A549 (cell line): Measurements from ENCODE around the gene C3orf49. TPM values are rescaled to one million over a fixed set of nuclear protein-coding genes. Genes with fewer than 3 reads are reported as not detected.
A peak's percentile ranks its signal among the peaks of the same experiment; 100 is the strongest.

ENCODE experiments used
- ATAC-seq, 2 experiments: fragments of 200-7000 bp in 1 of 2; fragments of >200 bp in 1 of 2; cut with Nextera tagmentation in 1 of 2; cut with Tn5 transposase in 1 of 2; 3 replicates each; pipeline versions ENCODE4 v1.8.0 to v1.9.1; 2018 to 2020; ENCODE audit warnings: mild to moderate bottlenecking in 1 of 2, moderate library complexity in 1 of 2
- CTCF ChIA-PET: fragments of 300-600 bp; sonication (Branson Sonifier 250); formaldehyde crosslinking; extraction: SDS; loops from one replicate; lab custom pipeline; 2021; ENCODE audit warnings: antibody characterized with exemption, inconsistent platforms; lab: Yijun Ruan, JAX
- POLR2A ChIA-PET: fragments of 350-600 bp; formaldehyde crosslinking; extraction: SDS; loops from one replicate; lab custom pipeline; 2021; ENCODE audit warnings: antibody characterized with exemption, inconsistent platforms; lab: Yijun Ruan, JAX
- DNase-seq, 2 experiments: peaks; one replicate each; pipeline versions ENCODE4 v3.0.0 to v3.0.0-alpha.2; 2011 to 2016; ENCODE audit warnings: low read depth in 1 of 2, low spot score in 1 of 2
- FAIRE-seq: peaks from 2 replicates; lab custom pipeline; 2011; peaks lifted over from hg19 to GRCh38; lab: Jason Lieb, UNC
- H3K27ac ChIP-seq, 2 experiments: fragments of >200 bp; sonication (Bioruptor Twin); formaldehyde crosslinking; 3 replicates each; pipeline ENCODE4 v1.5.1; 2016 to 2017
- H3K4me1 ChIP-seq: fragments of >200 bp; sonication (Bioruptor Twin); formaldehyde crosslinking; 3 replicates; pipeline ENCODE4 v1.6.1; 2016
- H3K4me2 ChIP-seq: fragments of >200 bp; sonication (Bioruptor Twin); formaldehyde crosslinking; 3 replicates; pipeline ENCODE4 v1.6.1; 2016
- H3K4me3 ChIP-seq: fragments of >200 bp; sonication (Bioruptor Twin); formaldehyde crosslinking; 3 replicates; pipeline ENCODE4 v1.5.1; 2016
- H3K9me3 ChIP-seq: fragments of >200 bp; sonication (Bioruptor Twin); formaldehyde crosslinking; 3 replicates; pipeline ENCODE4 v1.6.1; 2016
- CHD4 ChIP-seq: fragments of 200-600 bp; sonication (generic); IDR thresholded peaks from 2 replicates; pipeline ENCODE4 v1.6.1; 2016; ENCODE audit warnings: antibody characterized with exemption, mild to moderate bottlenecking, borderline replicate concordance
- E2F6 ChIP-seq: IDR thresholded peaks from 2 replicates; pipeline ENCODE4 v1.6.1; 2012; ENCODE audit warnings: low read depth, borderline replicate concordance
- EP300 ChIP-seq, 2 experiments: fragments of >200 bp; sonication (Bioruptor Twin); formaldehyde crosslinking; IDR thresholded peaks; 2 replicates in 1 of 2; 3 replicates in 1 of 2; pipeline ENCODE4 v1.6.1; 2016 to 2017
- FOXS1 ChIP-seq: fragments of 250-450 bp; sonication (Bioruptor Pico); IDR thresholded peaks from 2 replicates; pipeline ENCODE4 v1.5.0; 2020; ENCODE audit warnings: mild to moderate bottlenecking, moderate library complexity
- HDAC2 ChIP-seq: fragments of 200-600 bp; sonication (generic); IDR thresholded peaks from 2 replicates; pipeline ENCODE4 v1.6.1; 2016
- HEYL ChIP-seq: fragments of 250-450 bp; sonication (Bioruptor Pico); IDR thresholded peaks from 2 replicates; pipeline ENCODE4 v1.8.0; 2021; ENCODE audit warnings: mild to moderate bottlenecking, moderate library complexity
- HOXB13 ChIP-seq: fragments of 250-450 bp; sonication (Bioruptor Pico); IDR thresholded peaks from 2 replicates; pipeline ENCODE4 v1.5.0; 2020; ENCODE audit warnings: low read depth, mild to moderate bottlenecking, moderate library complexity
- JUN ChIP-seq, 2 experiments: fragments of >200 bp; sonication (Bioruptor Twin); formaldehyde crosslinking; IDR thresholded peaks; 2 replicates in 1 of 2; 3 replicates in 1 of 2; pipeline ENCODE4 v1.6.1; 2016 to 2017
- JUNB ChIP-seq: fragments of >200 bp; sonication (Bioruptor Twin); formaldehyde crosslinking; IDR thresholded peaks from 2 replicates; pipeline ENCODE4 v1.6.1; 2016
- MYC ChIP-seq: IDR thresholded peaks from 2 replicates; pipeline ENCODE4 v1.6.1; 2012; ENCODE audit warnings: mild to moderate bottlenecking, inconsistent platforms, low read length, improper control_type of control experiment, borderline replicate concordance
- PHF8 ChIP-seq: fragments of 200-600 bp; sonication (generic); IDR thresholded peaks from 2 replicates; pipeline ENCODE4 v1.6.1; 2016; ENCODE audit warnings: low read depth, mild to moderate bottlenecking, antibody characterized with exemption, moderate library complexity, borderline replicate concordance
- POLR2A ChIP-seq: IDR thresholded peaks from 2 replicates; pipeline ENCODE4 v1.6.1; 2012; ENCODE audit warnings: mild to moderate bottlenecking, low read length
- RARB ChIP-seq: fragments of 250-450 bp; sonication (Bioruptor Pico); IDR thresholded peaks from 2 replicates; pipeline ENCODE4 v1.8.0; 2021; ENCODE audit warnings: mild to moderate bottlenecking, moderate library complexity
- RCOR1 ChIP-seq: fragments of 150-350 bp; IDR thresholded peaks from 2 replicates; pipeline ENCODE4 v1.6.1; 2014; ENCODE audit warnings: antibody characterized with exemption, low read length, low read depth
- RFX5 ChIP-seq: fragments of 450-650 bp; IDR thresholded peaks from 2 replicates; pipeline ENCODE4 v1.7.1; 2014; ENCODE audit warnings: antibody characterized with exemption, mild to moderate bottlenecking, moderate library complexity
- RNF2 ChIP-seq: fragments of 200-600 bp; sonication (generic); IDR thresholded peaks from 2 replicates; pipeline ENCODE4 v1.6.1; 2016; ENCODE audit warnings: low read depth, mild to moderate bottlenecking, antibody characterized with exemption, moderate library complexity, borderline replicate concordance
- SREBF2 ChIP-seq: fragments of 450-650 bp; IDR thresholded peaks from 2 replicates; pipeline ENCODE4 v1.6.1; 2014; ENCODE audit warnings: mild to moderate bottlenecking, moderate library complexity
- TFCP2L1 ChIP-seq: fragments of 250-450 bp; sonication (Bioruptor Pico); IDR thresholded peaks from 2 replicates; pipeline ENCODE4 v1.5.0; 2021; ENCODE audit warnings: mild to moderate bottlenecking
- TP53 ChIP-seq: fragments of 250-450 bp; sonication (Bioruptor Pico); IDR thresholded peaks from 2 replicates; pipeline ENCODE4 v1.5.0; 2021; ENCODE audit warnings: mild to moderate bottlenecking, moderate library complexity
- ZC3H11A ChIP-seq: fragments of 450-650 bp; IDR thresholded peaks from 2 replicates; pipeline ENCODE4 v1.6.1; 2014; ENCODE audit warnings: antibody characterized with exemption, mild to moderate bottlenecking
- ZFP36 ChIP-seq: fragments of 450-650 bp; IDR thresholded peaks from 2 replicates; pipeline ENCODE4 v1.6.1; 2014; ENCODE audit warnings: borderline replicate concordance; ENCODE audit not compliant: partially characterized antibody
- ZNF302 ChIP-seq: fragments of 250-450 bp; sonication (Bioruptor Pico); IDR thresholded peaks from 2 replicates; pipeline ENCODE4 v1.9.0; 2021; ENCODE audit warnings: inconsistent platforms, mild to moderate bottlenecking, moderate library complexity
- ZSCAN20 ChIP-seq: fragments of 250-450 bp; sonication (Bioruptor Pico); IDR thresholded peaks from 2 replicates; pipeline ENCODE4 v1.8.0; 2022; ENCODE audit warnings: mild to moderate bottlenecking, moderate library complexity
- WGBS: methylation state at CpG from one replicate; pipeline ENCODE4 v1.1.6; 2017; ENCODE audit errors: missing lambda C conversion rate; 5-methylcytosine and 5-hydroxymethylcytosine counted together
- polyA plus RNA-seq, 4 experiments: library from polyadenylated mRNA; depleted of rRNA in 3 of 4; stranded (reverse); fragments of >200 nt; fragmentation: RNase III in 1 of 4; extraction: RNeasy Plus Mini Kit Qiagen cat#74134 plus additional on column Dnase treatment in 1 of 4; gene quantifications; 2 replicates in 3 of 4; 3 replicates in 1 of 4; pipeline ENCODE4 v1.2.3, GENCODE V29; 2011 to 2017
- TF ChIP-seq, protein P1 (sequence below): fragments of 150-350 bp; IDR thresholded peaks from 2 replicates; pipeline ENCODE4 v1.6.1; 2014; ENCODE audit warnings: low read depth, mild to moderate bottlenecking, low read length
- TF ChIP-seq, protein P2 (sequence below): IDR thresholded peaks from 2 replicates; pipeline ENCODE4 v1.6.1; 2012
- TF ChIP-seq, protein P3 (sequence below): fragments of >200 bp; sonication (Bioruptor Twin); formaldehyde crosslinking; IDR thresholded peaks from 3 replicates; pipeline ENCODE4 v1.6.1; 2016

The C3orf49 gene
- polyA plus RNA-seq, 2 of the 4 experiments (the other 2 are of a cell fraction), result not detected

DNA sequence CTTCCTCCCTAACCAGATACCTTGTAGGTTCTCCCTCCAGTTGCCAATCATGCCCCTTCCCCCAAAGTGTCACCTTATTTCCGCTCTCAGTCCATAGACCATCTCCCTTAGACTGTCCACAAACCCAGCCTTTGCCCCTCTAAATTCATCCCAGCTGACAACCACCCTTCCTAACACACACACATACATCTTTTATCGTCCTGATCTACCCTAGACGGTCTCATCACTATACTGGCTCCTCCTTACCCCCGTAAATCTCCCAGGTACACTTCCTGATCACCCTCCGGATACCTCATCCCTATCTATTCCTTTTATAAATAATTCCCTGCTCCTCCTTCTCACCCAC, 43.7 kb downstream of the C3orf49 start:
- ATAC-seq (peak; percentile 19 to 44; a peak in 4 of 6 replicates), FAIRE-seq (no peak), DNase-seq (no peak)
- CTCF ChIA-PET, result no interaction called here
- H3K27ac ChIP-seq, result peak overlapping the region; percentile 100
- POLR2A ChIA-PET, result no interaction called here
- H3K4me2 ChIP-seq, result peak overlapping the region; percentile 92
- WGBS, result 18% methylated on average over 5 of the region's 5 CpGs
- TF ChIP-seq ZSCAN20 (CRISPR knock-in tag), result no peak
- no peak for TF ChIP-seq E2F6
- TF ChIP-seq, protein P1, sequence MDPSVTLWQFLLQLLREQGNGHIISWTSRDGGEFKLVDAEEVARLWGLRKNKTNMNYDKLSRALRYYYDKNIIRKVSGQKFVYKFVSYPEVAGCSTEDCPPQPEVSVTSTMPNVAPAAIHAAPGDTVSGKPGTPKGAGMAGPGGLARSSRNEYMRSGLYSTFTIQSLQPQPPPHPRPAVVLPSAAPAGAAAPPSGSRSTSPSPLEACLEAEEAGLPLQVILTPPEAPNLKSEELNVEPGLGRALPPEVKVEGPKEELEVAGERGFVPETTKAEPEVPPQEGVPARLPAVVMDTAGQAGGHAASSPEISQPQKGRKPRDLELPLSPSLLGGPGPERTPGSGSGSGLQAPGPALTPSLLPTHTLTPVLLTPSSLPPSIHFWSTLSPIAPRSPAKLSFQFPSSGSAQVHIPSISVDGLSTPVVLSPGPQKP, result no peak
- TF ChIP-seq RNF2, result no peak
- TF ChIP-seq ZFP36, result no peak
- no peak for TF ChIP-seq JUN (IDR thresholded peaks at IDR 0.05)
- TF ChIP-seq SREBF2, result no peak
- no peak for TF ChIP-seq RCOR1
- TF ChIP-seq CHD4, result no peak
- TF ChIP-seq RFX5, result no peak
- TF ChIP-seq JUNB, result no peak
- no peak for TF ChIP-seq ZC3H11A
- TF ChIP-seq TP53 (CRISPR knock-in tag), result no peak
- no peaks in the 10 kb centered on the region for H3K9me3 ChIP-seq
- H3K4me1 ChIP-seq, result peaks cover 12% of the 10 kb centered on the region; the same call in 1 of the 3 replicates
- H3K4me3 ChIP-seq, result peak overlapping the region; percentile 99

DNA sequence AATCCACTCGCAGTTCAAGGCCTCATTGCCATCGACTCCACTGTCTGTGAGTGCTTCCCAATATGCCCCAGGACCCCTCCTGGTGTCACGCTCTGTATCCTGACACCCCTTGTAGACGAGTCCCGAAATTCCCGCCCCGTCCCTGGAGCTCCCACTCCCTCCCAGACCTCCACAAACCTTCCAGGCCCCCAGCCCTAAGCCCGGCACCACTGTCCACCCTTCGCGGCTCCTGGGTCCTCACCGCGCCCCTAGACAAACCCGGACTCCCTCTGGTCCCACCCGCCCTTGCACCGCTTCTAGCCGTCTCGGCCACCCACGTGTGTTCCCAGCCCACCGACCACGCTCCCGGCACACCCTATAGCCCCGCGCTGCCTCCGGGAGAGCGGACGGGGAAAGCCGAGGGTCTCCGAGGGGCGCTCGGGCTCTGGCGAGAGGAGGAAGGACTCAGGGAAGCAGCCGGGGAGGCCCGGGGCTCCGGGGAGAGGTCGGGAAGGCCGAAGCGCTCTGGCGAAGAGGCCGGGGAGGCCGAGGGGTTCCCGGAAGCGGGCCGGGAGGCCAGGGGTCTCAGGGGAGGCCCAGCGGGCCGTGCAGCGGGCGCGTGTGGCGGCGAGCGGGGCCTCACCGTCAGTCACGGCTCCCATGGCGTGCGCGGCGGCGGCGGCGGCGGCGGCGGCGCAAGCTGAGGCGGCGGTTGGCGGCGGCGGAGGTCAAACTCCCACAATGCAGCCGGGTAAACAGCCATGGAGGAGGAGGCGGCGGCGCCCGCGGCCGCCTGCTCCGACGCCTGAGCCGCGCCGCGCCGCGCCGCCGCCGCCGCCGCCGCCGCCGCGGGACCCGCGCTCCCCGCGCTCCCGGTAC, 44.3 kb downstream of the C3orf49 start, which contains the start of the genes ATXN7 and THOC7:
Gene ATXN7, plus strand, starts transcription at position 718 of the 858 bp plus-strand sequence. CDS start 48,732 bp downstream, outside the sequence.
Gene THOC7, minus strand, starts transcription at position 656 of the 858 bp plus-strand sequence. Its CDS starts 15 bp downstream, at position 641.
- ChIA-PET CTCF (no interaction called here), POLR2A (interaction anchor here (0.7 kb wide), 1 partner anchor 230 kb away, joined by 3 read pairs; no protein-coding TSS in a partner anchor)
- WGBS, result 1% methylated on average over 7 of the region's 98 CpGs
- peaks cover 12% of the 10 kb centered on the region; the same call in 1 of the 3 replicates for H3K4me1 ChIP-seq
- peak; percentile 83 to 93 for ATAC-seq
- FAIRE-seq, result no peak
- peak within 1 kb of the TSS; percentile 94 for H3K4me2 ChIP-seq
- peak within 1 kb of the TSS; percentile 100 for H3K27ac ChIP-seq
- TF ChIP-seq EP300 (IDR thresholded peaks at IDR 0.05) (no peak), RARB (no peak), ZNF302 (no peak), TFCP2L1 (CRISPR knock-in tag) (no peak), HDAC2 (no peak), PHF8 (peak; percentile 71), FOXS1 (CRISPR knock-in tag) (no peak), MYC (0 out of 2 replicates have a peak, but pooled peaks have one; percentile 29), HOXB13 (CRISPR knock-in tag) (no peak), SREBF2 (no peak), HEYL (CRISPR knock-in tag) (no peak), POLR2A (0 out of 2 replicates have a peak, but pooled peaks have one; percentile 11), JUN (IDR thresholded peaks at IDR 0.05) (peak in 1 of 2 experiments; percentile 27; a peak in 1 of 5 replicates)
- TF ChIP-seq, protein P2, sequence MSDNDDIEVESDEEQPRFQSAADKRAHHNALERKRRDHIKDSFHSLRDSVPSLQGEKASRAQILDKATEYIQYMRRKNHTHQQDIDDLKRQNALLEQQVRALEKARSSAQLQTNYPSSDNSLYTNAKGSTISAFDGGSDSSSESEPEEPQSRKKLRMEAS, result peak; percentile 51; the same call in 1 of the 2 replicates
- TF ChIP-seq, protein P3, sequence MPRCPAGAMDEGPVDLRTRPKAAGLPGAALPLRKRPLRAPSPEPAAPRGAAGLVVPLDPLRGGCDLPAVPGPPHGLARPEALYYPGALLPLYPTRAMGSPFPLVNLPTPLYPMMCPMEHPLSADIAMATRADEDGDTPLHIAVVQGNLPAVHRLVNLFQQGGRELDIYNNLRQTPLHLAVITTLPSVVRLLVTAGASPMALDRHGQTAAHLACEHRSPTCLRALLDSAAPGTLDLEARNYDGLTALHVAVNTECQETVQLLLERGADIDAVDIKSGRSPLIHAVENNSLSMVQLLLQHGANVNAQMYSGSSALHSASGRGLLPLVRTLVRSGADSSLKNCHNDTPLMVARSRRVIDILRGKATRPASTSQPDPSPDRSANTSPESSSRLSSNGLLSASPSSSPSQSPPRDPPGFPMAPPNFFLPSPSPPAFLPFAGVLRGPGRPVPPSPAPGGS, result 0 out of 3 replicates have a peak, but pooled peaks have one; percentile 31
- no peaks in the 10 kb centered on the region for H3K9me3 ChIP-seq
- peak within 1 kb of the TSS; percentile 99 for H3K4me3 ChIP-seq
- peak; percentile 25 to 47 for DNase-seq
